Breast epithelium (tissue), 3 donors: Measurements from ENCODE around the gene LMNA.

Source experiments
- CTCF ChIP-seq, 3 donors: fragments of 450-650 bp; IDR thresholded peaks; one replicate each; pipeline ENCODE4 v1.5.1; 2016 to 2017; ENCODE audit warnings: antibody characterized with exemption in 3 of 3, mild to moderate bottlenecking in 3 of 3, moderate library complexity in 3 of 3
- POLR2A ChIP-seq: fragments of 450-650 bp; IDR thresholded peaks from one replicate; pipeline ENCODE4 v1.6.1; 2016; ENCODE audit warnings: antibody characterized with exemption, mild to moderate bottlenecking, moderate library complexity

- TF ChIP-seq CTCF (IDR thresholded peaks at IDR 0.05) (peak in 1 of 3 donors; percentile 49), POLR2A (no peak)
Observed at GRCh38 chr1:156126630-156127534, 12.4 kb downstream of the LMNA start.
